Measurements from ENCODE around the gene DTNBP1.

- no peak for TF ChIP-seq SUZ12 (IDR thresholded peaks at IDR 0.05; ENCODE audit: extremely low read depth, insufficient read depth, insufficient read length)
- TF ChIP-seq YY1 (IDR thresholded peaks at IDR 0.05; ENCODE audit: insufficient read depth, insufficient read length) = no peak
- TF ChIP-seq ZNF274 (IDR thresholded peaks at IDR 0.05; ENCODE audit: low read depth, low read length) = no peak
Observed at GRCh38 chr6:15602154-15602553, 60.7 kb downstream of the DTNBP1 start.

Data from NT2/D1 (cell line).